ENCODE measurements around the gene MPRIP.
"Not testable (repeated sequence)": the region's sequence is repeated elsewhere in the genome, so short reads cannot be mapped to it uniquely, and the experiment has no call there.

MPRIP gene, protein sequence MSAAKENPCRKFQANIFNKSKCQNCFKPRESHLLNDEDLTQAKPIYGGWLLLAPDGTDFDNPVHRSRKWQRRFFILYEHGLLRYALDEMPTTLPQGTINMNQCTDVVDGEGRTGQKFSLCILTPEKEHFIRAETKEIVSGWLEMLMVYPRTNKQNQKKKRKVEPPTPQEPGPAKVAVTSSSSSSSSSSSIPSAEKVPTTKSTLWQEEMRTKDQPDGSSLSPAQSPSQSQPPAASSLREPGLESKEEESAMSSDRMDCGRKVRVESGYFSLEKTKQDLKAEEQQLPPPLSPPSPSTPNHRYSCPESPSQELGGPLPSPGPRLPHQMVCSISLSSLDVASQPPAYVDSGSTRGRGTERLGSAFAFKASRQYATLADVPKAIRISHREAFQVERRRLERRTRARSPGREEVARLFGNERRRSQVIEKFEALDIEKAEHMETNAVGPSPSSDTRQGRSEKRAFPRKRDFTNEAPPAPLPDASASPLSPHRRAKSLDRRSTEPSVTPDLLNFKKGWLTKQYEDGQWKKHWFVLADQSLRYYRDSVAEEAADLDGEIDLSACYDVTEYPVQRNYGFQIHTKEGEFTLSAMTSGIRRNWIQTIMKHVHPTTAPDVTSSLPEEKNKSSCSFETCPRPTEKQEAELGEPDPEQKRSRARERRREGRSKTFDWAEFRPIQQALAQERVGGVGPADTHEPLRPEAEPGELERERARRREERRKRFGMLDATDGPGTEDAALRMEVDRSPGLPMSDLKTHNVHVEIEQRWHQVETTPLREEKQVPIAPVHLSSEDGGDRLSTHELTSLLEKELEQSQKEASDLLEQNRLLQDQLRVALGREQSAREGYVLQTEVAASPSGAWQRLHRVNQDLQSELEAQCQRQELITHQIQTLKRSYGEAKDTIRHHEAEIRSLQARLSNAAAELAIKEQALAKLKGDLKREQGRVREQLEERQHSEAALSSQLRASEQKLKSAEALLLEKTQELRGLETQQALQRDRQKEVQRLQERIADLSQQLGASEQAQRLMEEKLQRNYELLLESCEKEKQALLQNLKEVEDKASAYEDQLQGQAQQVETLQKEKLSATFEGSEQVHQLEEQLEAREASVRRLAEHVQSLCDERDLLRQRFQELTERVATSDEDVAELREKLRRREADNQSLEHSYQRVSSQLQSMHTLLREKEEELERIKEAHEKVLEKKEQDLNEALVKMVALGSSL (N-terminal part only)
- total RNA-seq, result 339 to 425 reads per million in 2 donors

DNA sequence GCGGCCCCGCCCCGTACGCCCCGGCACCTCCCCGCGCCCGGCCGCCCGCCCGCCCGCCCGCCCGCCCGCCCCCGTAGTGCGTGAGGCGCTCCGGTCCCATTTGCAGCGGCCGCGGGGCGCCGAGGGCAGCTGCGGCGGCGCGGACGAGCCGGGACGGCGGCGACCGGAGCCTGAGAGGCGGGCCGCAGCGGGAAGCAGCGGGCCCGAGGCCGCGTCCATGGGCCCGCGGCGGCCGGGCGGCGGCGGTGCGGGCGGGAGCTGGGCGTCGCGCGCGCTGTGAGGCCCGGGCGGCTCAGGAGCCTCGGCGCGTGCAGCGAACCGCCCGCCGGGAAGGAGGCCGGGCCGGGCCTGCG is at the start of gene MPRIP:
Gene MPRIP (plus strand): TSS at position 74 of the 353 bp plus-strand sequence. CDS start 392 bp downstream, outside the sequence.
- DNase-seq, result no peak

DNA sequence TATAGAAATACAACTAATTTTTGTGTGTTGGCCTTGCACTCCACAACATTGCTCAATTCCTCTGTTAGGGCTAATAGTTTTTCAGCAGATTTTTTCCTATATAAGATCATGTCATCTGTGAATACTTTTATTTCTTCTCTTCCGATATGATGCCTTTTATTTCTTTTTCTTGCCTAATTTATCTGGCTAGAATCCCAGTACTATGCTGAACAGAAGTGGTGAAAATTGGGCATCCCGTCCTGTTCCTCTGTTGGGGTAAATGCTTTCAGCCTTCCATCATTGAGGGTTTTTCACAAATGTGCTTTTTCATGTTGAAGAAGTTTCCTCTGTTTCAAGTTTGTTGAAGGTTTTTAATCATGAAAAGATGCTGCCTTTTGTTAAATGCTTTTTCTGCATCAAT is 47.6 kb upstream of the MPRIP start:
- DNase-seq, result no peak

DNA sequence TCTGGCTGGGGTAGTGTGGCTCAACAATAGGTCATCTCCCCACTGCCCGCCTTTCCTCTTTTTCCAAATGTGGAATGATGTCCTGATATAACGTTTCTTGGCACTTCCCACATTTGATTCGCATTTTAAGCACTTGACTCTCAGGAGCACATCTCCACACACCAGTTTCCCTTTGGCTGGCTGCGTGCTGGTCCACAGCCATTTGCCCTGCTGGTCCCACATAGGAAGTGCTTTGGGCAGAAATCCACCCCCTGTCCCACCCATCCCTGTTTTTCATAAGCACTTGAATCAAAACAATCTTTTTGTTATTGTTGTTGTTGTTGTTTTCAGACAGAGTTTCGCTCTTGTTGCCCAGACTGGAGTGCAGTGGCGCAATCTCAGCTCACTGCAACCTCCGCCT is 46.3 kb upstream of the MPRIP start:
- no peak for DNase-seq

DNA sequence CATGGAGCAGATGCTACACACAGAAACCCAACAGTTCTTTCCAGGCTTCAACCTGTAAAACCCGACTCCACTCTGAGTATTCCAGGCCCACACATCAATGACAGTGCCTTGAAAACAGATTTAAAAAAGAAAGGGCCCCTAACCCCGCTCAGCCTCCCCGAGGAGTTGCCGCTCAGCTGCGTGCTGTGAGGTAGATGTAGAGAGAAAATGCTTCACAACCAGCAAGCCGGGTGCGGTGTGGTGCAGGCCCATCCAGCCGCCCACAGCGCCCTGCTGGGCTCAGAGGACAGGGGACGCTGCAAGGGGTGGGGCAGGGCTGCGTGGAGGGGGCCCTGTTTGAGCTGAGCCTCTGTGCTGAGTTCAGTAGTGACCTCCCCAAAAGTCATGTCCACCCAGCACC is 45.5 kb upstream of the MPRIP start:
- not testable (repeated sequence) for DNase-seq

DNA sequence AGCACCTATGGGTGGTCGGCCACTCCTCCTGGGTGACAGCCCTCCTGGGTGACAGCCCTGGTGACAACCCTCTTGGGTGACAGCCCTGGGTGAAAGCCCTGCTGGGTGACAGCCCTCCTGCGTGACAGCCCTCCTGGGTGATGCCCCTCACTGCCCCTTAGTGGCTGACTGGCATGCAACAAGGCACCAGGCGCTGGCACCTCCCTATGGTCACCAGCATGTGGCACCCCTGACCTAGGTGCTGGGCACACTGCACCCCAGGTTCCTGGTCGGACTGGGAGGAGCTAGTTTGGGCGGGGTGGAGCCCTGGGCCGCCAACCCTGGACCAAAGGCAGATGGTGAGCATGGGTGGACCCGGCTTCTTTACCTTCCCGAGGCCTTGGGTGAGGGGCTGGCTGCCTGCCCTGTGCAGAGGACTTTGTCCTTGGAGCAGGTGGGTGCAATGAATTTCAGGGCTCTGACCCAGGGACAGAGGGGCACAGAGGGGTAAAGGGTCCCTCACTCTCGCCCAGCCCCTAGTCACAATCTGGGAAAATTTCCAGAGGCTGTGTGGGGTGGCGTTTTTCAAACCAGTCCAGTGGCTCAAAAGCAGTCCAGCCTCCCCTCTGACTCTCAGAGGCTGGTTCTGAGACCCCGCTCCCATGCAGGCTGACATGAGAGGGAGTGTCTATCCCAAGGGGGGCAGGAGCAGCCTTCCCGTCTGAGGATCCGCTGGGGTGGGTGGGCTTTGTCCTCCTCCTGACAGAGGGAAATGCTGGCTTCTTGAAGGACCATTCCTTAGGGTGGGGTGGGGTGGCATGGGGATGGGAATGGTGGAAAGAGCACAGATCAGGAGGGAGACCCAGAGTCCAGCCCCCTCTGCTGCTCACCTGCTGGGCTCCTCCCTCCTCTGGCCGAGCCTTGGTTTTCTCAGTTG is 44.5 kb upstream of the MPRIP start:
- DNase-seq, result no peak

DNA sequence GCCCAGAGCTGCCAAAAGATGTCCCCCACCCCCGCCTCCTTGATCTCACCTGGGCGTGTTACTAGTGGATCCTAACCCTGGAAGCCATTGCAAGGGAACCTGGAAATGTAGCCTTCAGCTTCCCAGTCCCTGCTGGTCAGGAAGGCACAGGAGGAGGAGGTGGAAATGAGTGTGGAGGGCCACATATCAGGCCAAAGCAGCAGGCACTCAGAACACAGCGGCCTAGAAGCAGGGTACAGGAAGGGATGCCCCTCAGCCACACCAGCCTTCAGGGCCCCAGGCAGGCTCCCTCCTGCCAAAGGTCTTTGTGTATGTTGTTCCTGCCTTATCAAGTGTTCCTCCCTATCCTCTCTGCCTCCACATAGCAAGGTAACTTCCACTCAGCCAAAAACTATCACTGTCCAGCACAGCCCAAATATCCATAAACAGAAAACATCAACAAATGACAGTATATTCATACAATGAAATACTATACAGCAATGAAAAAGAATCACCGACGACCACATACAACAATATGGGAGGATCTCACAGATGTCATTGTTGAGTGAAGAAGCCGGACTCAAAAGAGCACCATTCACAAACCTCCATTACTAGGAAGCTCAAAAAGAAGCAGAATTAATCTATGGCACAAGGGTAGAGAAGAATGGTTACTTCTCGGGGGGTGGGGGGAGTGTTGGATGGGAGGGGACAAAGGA is 42.2 kb upstream of the MPRIP start:
- DNase-seq, result no peak

DNA sequence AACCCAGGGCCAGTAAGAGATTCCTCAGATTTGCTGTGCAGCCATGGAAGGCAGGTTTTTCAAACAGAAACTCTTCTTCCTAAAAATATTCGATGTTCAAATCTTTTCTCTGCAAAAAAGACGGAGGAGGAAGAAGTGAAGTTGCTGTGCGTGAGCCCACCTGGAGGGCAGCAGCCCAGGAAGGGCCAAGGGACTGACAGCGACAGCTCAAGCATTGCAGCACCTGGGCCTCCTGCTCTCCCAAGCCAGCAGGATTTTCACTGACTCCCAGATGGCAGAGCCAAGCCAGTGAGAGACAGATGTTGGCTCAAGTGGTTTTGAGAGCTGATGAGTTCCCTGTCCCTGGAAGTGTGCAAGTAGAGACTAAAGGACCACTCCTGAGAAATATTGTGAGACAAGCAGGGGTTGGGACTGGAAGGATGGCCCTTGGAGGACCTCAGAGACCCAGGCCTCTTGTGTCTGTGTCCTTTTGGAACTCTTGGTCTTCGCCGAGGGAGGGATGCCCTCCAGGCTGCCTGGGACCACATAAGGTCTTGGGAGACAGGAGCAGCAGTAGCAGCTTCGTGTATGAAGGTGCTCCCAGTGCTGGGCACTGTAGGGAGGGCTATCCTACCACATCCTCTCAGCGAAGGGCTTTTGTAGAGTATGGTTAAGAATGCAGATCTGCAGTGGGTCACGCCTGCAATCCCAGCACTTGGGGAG is 41.0 kb upstream of the MPRIP start:
- DNase-seq, result no peak

DNA sequence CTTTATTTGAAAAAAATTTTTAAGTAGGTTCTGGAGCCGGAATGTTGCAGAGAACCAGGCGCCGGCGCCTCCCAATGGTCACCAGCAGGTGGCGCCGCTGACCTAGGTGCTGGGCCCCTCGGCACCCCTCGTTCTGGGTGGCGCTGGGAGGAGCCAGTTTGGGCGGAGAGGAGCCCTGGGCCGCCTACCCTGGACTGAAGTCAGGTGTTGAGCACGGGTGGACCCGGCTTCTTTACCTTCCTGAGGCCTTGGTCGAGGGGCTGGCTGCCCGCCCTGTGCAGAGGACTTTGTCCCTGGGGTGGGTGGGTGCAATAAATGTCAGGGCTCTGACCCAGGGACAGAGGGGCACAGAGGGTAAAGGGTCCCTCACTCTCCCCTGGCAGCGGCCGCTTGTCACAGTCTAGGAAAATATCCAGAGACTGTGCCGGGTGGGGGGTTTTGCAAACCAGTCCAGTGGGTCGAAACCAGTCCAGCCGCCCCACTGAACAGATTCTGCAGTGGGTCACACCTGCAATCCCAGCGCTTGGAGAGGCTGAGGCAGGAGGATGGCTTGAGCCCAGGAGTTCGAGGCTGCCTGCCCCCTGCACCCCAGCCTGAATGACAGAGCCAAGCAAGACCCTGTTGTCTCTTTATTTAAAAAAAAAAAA is 40.3 kb upstream of the MPRIP start:
- DNase-seq, result peak; percentile 41

DNA sequence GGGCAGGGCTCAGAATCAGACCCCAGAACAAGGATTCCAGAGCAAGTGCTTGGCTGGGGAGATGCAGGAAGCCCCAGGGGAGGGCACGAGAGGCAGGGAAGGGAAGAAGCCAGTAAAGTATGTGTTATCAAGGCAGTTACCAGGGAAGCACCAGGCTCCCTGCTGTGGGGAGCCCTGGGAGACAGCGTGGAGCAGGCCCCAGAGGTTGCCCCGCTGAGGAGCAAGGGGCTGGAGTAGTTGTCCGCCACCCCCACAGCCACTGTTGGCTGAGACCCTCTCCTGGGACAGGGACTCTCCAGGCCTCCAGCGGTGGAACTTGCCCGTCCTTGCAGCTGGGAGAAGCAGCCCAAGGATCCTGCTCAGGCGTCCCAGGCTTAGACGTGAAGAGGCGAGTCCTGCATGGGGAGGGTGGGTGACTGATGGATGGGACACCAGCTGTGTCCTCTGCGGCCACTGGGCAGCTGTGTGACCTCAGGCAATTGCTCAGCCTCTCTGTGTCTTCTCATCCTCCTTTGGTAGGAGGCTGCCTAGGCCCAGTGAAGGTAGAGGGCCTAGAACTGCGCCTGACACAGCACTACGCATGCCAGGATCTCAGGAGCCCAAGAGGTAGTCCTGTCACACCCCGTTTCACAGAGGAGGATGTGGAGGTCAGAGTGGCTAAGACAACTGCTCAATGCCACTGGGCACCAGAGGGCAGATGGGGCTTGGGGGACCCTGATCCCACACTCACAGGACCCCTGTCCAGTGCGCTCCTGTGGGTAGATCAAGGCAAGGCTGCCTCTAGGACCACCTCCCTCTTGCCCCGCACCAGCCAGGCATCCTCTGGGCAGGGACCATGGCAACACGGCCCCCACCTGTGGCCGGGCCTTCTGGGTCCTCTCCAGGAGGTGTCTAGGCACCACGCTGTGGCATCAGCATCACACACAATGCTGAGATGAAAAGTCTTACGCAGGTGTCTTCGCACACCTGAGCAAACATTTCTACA is 39.2 kb upstream of the MPRIP start:
- DNase-seq, result not testable (repeated sequence)

DNA sequence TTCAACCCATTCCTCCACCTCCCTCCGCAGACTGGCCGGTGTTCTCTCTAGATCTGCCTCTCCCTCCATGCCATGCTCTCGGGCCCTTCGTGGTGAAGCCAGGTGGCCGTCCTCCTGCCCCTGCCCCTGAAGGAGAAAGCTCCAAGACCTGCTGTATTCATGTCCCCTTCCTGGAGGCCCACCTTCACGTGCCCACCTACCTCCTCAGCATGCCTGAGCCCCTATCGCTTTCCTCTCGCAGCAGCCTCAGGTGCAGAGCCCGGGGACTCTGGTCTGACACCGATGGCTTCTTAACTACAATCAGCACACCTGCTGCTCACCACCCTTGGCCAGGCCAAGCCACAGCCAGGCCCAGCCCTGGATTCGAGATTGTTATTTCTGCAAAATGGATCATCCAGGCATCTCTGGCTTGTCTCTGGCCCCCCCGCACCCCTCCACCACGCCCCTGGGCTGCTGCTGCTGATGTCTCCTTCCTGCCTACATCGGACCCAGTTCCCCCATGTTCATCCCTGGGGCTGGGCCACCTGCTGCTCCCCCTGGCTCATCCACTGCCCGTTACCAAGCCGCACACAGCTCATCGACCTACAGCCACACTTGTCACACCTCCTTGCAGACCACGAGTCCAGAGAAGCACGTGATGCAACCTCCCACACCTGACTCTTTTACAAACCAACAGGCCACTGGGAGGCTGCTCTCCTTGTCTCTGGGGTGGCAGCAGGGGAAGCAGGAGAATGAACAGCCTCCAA is 37.8 kb upstream of the MPRIP start:
- DNase-seq, result no peak

DNA sequence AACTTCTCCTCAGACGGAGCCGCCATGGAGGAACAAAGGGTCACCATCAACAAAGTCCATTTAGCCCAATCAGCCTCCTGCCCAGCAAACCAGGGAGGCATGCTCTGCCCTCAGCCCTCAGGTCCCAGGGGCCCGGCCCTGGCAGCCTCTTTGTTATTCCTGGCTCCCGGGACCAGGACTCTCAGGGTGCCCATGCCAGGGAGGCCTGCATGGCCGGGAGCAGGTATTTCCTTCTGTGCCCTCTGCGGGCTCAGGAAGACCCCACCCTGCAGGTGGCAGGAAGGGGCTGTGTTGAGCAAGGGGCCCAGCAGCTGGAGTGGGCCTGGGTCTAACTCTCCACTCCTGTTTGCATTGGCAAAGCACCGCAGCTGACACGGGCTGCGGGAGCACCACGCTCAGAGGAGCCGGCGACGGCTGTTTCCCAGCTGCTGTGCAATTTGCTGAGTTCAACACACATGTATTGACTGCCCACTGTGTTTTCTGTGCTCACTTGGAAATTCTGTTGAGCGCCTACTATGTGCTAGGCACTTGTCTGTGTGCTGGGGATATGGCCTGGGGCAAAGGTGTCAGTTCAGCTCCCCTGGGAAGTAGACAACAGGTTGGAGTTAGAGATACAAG is 37.2 kb upstream of the MPRIP start:
- DNase-seq, result not testable (repeated sequence)

DNA sequence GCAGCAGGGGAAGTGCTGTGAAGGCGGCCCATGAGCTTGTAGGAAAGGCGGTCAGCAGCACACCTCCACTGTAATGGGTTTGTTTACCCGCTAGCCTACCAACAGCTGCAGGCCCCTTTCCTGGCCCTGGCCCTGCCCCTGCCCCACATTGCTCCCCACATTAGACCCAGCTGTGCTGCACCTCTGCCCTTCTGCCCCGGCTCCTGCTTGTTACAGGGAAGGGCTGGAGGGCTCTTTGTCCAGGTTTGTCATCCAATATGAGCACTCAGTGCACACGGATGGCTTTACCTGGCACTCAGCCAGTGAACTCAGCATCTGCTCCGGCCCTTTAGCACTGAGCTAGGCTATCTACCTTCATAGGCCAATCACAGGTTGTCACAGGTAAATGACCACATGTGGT is 34.4 kb upstream of the MPRIP start:
- DNase-seq, result not testable (repeated sequence)

DNA sequence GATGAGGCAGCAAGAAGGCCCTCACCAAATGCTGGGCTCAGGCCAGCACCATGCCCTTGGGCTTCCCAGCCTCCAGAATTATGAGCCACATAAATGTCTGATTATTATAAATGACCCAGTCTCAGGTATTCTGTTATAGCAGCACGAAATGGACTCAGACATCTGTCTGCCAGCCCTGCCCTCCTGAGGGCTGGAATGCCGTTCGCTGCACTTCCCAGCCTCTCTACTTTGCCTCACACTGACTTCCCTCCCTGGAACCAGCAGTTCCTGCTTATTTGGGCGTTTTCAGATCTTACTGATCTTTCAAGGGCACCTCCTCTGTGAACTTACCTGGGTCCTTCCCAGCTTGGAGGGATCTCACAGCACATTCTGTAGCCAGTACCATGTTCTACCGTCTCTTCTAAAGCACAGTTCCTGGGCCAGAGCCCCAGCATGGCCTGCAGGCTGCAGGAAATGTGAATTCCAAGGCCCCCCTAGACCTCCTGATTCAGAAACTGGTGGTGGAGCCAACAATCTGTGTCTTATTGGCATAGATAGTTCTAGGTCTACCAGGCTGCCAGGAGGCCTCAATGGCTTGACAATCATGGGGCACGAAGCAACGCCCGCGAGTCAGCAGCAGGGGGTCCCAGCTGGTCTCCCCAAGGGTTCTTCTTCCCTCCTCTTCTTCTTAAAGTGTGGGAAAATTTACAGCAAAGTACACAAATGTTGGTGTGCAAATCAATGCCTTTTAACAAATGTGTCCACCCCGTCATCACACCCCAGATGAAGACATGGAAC is 33.4 kb upstream of the MPRIP start:
- not testable (repeated sequence) for DNase-seq

DNA sequence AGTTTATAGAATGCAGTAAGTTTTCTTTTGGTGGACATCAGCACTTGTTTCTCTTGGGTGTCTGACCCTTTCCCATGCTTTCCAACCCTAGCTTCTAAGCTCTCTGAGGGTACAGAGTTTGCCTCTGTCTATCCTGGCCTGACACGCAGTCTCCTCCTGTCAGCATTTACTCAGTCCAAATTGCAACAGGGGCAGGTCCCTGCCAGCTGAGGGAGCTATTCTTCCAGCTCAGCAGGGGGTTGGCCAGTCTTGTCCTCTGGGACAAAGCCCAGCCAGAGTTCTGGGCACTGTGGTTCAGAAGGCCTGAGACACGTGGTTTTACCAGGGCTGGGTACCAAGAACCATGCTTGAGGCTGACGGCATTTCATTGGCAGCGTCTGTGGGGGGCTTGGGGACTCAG is 32.3 kb upstream of the MPRIP start:
- not testable (repeated sequence) for DNase-seq

DNA sequence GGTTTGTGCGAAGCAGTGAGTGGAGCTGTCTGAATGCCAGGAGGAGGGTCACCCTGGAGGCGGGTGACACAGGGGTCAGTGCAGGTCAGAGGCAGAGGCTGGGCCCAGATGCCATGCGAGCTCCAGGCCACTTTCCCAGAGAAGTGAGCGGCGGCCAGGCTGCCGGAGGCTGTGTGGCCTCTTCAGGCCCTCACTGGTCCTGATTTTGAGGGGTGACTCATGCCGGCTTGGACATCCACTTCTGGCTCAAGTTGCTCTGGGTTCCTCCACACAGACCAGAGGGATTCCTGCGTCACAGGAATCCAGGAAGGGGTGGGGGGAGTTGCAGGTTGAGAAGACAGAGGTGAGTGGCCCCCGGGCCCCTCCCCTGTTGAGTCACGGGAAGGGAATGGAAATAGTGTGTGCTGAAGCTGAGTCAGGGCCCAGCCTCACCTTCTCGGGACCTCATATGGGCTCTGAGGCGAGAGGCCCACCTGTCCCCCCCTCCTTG is 31.7 kb upstream of the MPRIP start:
- not testable (repeated sequence) for DNase-seq

DNA sequence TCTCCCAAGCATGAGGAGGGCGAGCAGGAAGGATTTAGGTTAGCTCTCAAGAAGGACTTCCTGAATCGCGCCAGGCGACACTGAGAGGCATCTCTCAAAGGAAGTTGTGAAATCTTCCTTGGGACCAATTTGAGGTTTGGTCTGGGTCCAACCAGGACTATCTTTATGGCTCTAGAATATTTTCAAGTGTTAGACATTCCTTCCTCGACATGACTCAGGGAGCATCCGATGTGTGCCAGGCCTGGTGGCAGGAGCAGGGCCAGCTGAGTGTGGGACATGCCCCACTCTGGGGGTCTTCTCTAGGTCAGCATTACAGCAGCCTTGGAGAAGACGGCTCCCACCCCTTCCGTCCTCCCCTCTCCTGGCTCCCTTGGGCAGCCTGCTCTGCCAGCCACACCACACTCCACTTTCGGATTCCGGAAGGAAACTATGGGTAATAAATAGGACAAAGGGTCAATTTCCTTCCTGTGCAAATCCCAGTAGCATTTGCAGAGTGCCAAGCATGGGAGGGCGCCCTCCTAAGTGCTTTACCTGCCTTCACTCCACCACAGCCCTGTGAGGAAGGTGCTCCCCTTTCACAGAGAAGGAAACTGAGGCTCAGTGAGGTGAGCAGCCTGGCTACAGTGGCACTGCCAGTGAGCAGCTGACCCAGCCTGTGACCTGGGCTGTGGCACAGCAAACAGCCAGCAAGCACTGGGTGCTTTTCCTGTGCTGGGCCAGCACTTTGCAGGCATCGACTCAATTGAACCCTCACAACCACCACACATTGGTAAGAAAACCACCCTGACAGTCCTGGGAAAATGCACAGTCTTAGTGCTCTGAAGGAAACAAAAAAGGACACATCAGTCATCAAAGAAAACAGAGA is 31.0 kb upstream of the MPRIP start:
- not testable (repeated sequence) for DNase-seq

All from activated gamma-delta T cell (primary cell).